Measurements from ENCODE around the gene SUN1.
A peak's percentile ranks its signal among the peaks of the same experiment; 100 is the strongest.
"Not testable (repeated sequence)": the region's sequence is repeated elsewhere in the genome, so short reads cannot be mapped to it uniquely, and the experiment has no call there.

SUN1 gene

DNA sequence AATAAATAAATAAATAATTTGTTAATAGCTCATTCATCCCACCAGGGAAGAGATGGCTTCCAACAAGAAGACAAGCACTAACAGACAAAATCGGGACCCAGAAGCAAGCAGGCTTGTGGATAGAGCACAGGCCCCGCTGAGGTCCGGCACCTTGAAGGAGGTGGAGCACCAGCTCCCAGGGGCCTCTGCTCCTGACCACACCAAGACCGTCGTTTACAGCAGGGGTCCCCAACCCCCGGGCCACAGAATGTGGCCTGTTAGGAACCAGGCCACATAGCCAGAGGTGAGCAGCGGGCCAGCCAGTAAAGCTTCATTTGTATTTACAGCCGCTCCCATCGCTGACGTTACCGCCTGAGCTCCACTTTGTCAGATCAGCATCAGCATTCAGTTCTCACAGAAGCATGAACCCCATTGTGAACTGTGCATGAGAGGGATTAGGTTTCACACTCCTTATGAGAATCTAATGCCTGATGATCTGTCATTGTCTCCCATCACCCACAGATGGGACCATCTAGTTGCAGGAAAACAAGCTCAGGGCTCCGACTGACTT lies 33.3 kb upstream of the SUN1 start:
- no peak for TF ChIP-seq POLR2A (IDR thresholded peaks at IDR 0.05; ENCODE audit: low read depth, low read length)
- FAIRE-seq (no peak), DNase-seq (ENCODE audit: insufficient read length, low spot score) (no peak)

GRCh38 chr7:800692-801091 lies 31.6 kb upstream of the SUN1 start:
- FAIRE-seq, result no peak
- DNase-seq (ENCODE audit: insufficient read length, low spot score), result no peak
- no peak for TF ChIP-seq POLR2A (IDR thresholded peaks at IDR 0.05; ENCODE audit: low read depth, low read length)

- not testable (repeated sequence) for FAIRE-seq; DNase-seq (ENCODE audit: insufficient read length, low spot score)
Observed at GRCh38 chr7:801351-801750, 30.9 kb upstream of the SUN1 start.

- no peak for TF ChIP-seq POLR2A (IDR thresholded peaks at IDR 0.05; ENCODE audit: low read depth, low read length)
- no peak for DNase-seq (ENCODE audit: insufficient read length, low spot score)
- no peak for FAIRE-seq
Observed at GRCh38 chr7:801940-802381, 30.3 kb upstream of the SUN1 start.

DNA sequence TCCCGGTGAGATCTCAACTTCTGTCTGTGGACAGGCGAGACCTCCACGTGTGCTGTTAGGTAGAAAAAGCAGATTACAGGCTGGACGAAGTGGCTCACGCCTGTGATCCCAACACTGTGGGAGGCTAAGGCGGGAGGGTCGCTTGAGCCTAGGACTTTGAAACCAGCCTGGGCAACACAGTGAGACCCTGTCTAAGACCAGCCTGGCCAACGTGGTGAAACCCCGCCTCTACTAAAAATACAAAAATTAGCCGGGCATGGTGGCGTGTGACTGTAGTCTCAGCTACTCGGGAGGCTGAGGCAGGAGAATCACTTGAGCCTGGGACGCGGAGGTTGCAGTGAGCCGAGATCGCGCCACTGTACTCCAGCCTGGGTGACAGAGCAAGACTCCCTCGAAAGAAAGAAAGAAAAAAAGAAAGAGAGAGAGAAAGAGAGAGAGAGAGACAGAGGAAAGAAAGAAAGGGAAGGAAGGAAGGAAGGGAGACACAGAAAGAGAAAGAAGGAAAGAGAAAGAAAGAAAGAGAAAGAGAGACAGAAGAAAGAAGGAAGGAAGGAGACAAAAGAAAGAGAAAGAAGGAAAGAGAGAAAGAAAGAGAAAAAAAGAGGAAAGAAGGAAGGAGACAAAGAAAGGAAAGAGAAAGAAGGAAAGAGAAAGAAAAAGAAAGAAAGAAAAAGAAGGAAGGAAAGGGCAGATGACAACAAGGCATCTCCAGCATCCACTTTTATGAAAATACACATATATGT lies 29.6 kb upstream of the SUN1 start:
- TF ChIP-seq POLR2A (IDR thresholded peaks at IDR 0.05; ENCODE audit: low read depth, low read length), result no peak
- FAIRE-seq, result no peak
- DNase-seq (ENCODE audit: insufficient read length, low spot score), result no peak

- no peak for FAIRE-seq
- no peak for DNase-seq (ENCODE audit: insufficient read length, low spot score)
- no peak for TF ChIP-seq POLR2A (IDR thresholded peaks at IDR 0.05; ENCODE audit: low read depth, low read length)
Observed at GRCh38 chr7:803243-803635, 29.0 kb upstream of the SUN1 start.

DNA sequence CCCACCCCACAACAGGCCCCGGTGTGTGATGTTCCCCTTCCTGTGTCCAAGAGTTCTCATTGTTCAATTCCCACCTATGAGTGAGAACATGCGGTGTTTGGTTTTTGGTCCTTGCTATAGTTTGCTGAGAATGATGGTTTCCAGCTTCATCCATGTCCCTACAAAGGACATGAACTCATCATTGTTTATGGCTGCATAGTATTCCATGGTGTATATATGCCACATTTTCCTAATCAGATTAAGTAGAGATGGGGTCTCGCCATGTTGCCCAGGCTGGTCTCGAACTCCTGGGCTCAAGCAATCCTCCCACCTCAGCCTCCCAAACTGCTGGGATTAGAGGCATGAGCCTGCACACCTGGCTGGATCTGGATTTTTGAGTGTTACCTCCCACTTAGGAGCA lies 28.5 kb upstream of the SUN1 start:
- FAIRE-seq; DNase-seq (ENCODE audit: insufficient read length, low spot score): not testable (repeated sequence)

GRCh38 chr7:805261-805660 lies 27.0 kb upstream of the SUN1 start:
- no peak for FAIRE-seq
- TF ChIP-seq POLR2A (IDR thresholded peaks at IDR 0.05; ENCODE audit: low read depth, low read length), result no peak
- no peak for DNase-seq (ENCODE audit: insufficient read length, low spot score)

DNA sequence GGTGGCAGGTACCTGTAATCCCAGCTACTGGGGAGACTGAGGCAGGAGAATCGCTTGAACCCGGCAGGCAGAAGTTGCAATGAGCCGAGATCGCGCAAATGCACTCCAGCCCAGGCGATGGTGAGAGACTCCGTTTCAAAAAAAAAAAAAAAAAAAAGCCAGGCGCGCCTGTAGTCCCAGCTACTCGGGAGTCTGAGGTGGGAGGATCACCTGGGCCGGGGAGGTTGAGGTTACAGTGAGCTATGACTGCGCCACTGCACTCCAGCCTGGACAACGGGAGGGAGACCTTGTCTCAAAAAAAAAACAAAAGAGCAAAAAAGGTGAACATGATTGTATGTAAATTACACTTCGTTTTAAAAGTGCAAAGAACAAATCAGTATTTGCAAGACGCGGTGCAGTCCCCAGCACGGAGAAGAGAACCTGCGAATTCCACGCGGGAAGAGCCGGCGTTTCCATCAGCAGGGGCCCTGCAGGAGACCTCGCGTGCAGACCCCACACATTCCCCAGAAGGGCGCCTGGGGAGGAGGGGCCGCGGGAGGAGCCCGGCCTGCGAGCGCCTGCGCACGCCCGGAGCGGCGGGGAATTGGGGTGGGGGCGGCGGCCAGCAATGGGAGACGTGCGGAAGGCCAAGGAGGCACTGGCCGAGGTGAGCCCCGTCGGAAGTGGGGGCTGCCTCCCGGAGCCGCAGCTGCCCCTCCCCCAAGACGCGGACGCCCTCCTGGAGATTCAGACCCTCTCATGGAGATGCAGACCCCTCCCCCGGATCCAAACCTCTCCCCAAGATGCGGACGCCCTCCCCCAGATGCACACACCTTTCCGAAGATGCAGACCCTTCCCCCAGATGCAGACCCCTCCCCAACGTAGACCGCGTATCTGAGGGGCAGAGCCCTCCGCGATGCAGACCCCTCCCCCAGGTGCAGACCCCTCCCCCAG lies 16.7 kb upstream of the SUN1 start:
- TF ChIP-seq POLR2A (IDR thresholded peaks at IDR 0.05; ENCODE audit: low read depth, low read length), result no peak
- FAIRE-seq (no peak), DNase-seq (ENCODE audit: insufficient read length, low spot score) (no peak)

- peak; percentile 100 for DNase-seq (ENCODE audit: insufficient read length, low spot score)
- peak; percentile 90 for TF ChIP-seq POLR2A (IDR thresholded peaks at IDR 0.05; ENCODE audit: low read depth, low read length)
- no peak for FAIRE-seq
Observed at GRCh38 chr7:816300-816750, 16.0 kb upstream of the SUN1 start.

- DNase-seq (ENCODE audit: insufficient read length, low spot score), result no peak
- no peak for FAIRE-seq
- no peak for TF ChIP-seq POLR2A (IDR thresholded peaks at IDR 0.05; ENCODE audit: low read depth, low read length)
Observed at GRCh38 chr7:816751-817671, 15.3 kb upstream of the SUN1 start.

GRCh38 chr7:818031-818699 lies 14.1 kb upstream of the SUN1 start:
- DNase-seq (ENCODE audit: insufficient read length, low spot score) (peak; percentile 61), FAIRE-seq (no peak)
- TF ChIP-seq POLR2A (IDR thresholded peaks at IDR 0.05; ENCODE audit: low read depth, low read length), result no peak

GRCh38 chr7:820341-820740 lies 11.9 kb upstream of the SUN1 start:
- DNase-seq (ENCODE audit: insufficient read length, low spot score) (no peak), FAIRE-seq (no peak)
- TF ChIP-seq POLR2A (IDR thresholded peaks at IDR 0.05; ENCODE audit: low read depth, low read length), result no peak

All from H54 (cell line).